OCI-LY3 (cell line): ENCODE results near the gene HIBCH.
"Not testable (repeated sequence)": the region's sequence is repeated elsewhere in the genome, so short reads cannot be mapped to it uniquely, and the experiment has no call there.

ENCODE experiments used
- H2AFZ ChIP-seq: fragments of 200-600, 300-600 bp; shearing (Covaris generic); 2 replicates; pipeline ENCODE4 v1.6.0; 2014; ENCODE audit warnings: antibody characterized with exemption, low read depth, low read length
- H3K27ac ChIP-seq: fragments of 200-600, 300-600 bp; sonication (generic); 2 replicates; pipeline ENCODE4 v1.5.1; 2014; ENCODE audit warnings: mild to moderate bottlenecking, low read length, moderate library complexity, mixed read lengths
- H3K27me3 ChIP-seq: fragments of 200-600, 300-600 bp; sonication (generic); 2 replicates; pipeline ENCODE4 v1.6.1; 2014; ENCODE audit warnings: low read depth, low read length, mixed read lengths
- H3K36me3 ChIP-seq: fragments of 200-600, 300-600 bp; sonication (generic); replicated peaks from 2 replicates; pipeline ENCODE3; 2014; ENCODE audit warnings: low read depth, low read length, mixed read lengths
- H3K4me1 ChIP-seq: fragments of 300-600, 200-600 bp; sonication (generic); 2 replicates; pipeline ENCODE4 v1.6.1; 2014; ENCODE audit warnings: low read length, mixed read lengths
- H3K4me2 ChIP-seq: fragments of 200-600, 300-600 bp; sonication (generic); 2 replicates; pipeline ENCODE4 v1.6.1; 2014; ENCODE audit warnings: low read length, mixed read lengths
- H3K4me3 ChIP-seq: fragments of 300-600, 200-600 bp; sonication (generic); 2 replicates; pipeline ENCODE4 v1.5.1; 2014; ENCODE audit warnings: antibody characterized with exemption, mild to moderate bottlenecking, low read length, moderate library complexity
- H3K79me2 ChIP-seq: fragments of 300-600, 200-600 bp; shearing (Covaris generic); 2 replicates; pipeline ENCODE4 v1.6.1; 2014; ENCODE audit warnings: mild to moderate bottlenecking, low read length, mixed read lengths
- H3K9ac ChIP-seq: fragments of 300-600, 200-600 bp; shearing (Covaris generic); 2 replicates; pipeline ENCODE4 v1.6.0; 2014; ENCODE audit warnings: mild to moderate bottlenecking, low read length, moderate library complexity
- H3K9me3 ChIP-seq: fragments of 200-600, 300-600 bp; shearing (Covaris generic); 2 replicates; pipeline ENCODE4 v1.6.1; 2014; ENCODE audit warnings: low read length, mixed read lengths; ENCODE audit not compliant: insufficient read depth
- H4K20me1 ChIP-seq: fragments of 200-600, 300-600 bp; sonication (generic); 2 replicates; pipeline ENCODE4 v1.6.1; 2016; ENCODE audit warnings: low read length, mixed read lengths; ENCODE audit not compliant: insufficient read depth
- CTCF ChIP-seq: fragments of 200-600, 300-600 bp; sonication (generic); IDR thresholded peaks from 2 replicates; pipeline ENCODE4 v1.5.1; 2014; ENCODE audit warnings: antibody characterized with exemption, low read length, low read depth
- EZH2phosphoT487 ChIP-seq: fragments of 200-600 bp; shearing (Covaris generic); IDR thresholded peaks from 2 replicates; pipeline ENCODE4 v1.6.1; 2018; ENCODE audit warnings: antibody characterized with exemption, mixed run types, low read depth

The HIBCH gene

DNA sequence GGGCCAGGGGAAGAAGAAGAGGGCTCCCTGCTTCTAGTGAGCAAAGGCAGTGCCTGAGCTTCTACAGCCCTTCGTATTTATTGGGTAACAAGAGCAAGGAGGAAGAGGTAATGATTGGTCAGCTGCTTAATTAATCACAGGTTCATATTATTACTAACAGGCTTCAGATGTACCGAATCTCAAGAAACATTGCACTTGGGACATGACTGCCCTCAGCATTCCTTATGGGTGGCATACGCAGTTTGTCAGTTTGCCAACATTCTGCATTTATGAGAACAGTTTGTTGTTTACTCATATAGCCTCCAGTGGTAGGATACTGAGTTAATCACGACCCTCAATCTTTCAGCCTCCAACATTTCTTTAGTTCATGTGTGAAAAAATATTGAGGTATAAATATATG is 84.5 kb downstream of the HIBCH start:
- H3K9ac ChIP-seq = no peak overlapping the region
- no peaks in the 10 kb centered on the region for H3K79me2 ChIP-seq
- no peak overlapping the region for H3K4me2 ChIP-seq
- no peak overlapping the region for H3K27ac ChIP-seq
- no peaks in the 10 kb centered on the region for H3K27me3 ChIP-seq
- H3K4me1 ChIP-seq = no peaks in the 10 kb centered on the region
- no peak overlapping the region for H2AFZ ChIP-seq
- TF ChIP-seq CTCF = no peak
- no peak for TF ChIP-seq EZH2phosphoT487
- no peaks in the 10 kb centered on the region for H3K9me3 ChIP-seq
- H3K36me3 ChIP-seq = no peaks in the 10 kb centered on the region
- no peak overlapping the region for H3K4me3 ChIP-seq
- H4K20me1 ChIP-seq = no peaks in the 10 kb centered on the region

DNA sequence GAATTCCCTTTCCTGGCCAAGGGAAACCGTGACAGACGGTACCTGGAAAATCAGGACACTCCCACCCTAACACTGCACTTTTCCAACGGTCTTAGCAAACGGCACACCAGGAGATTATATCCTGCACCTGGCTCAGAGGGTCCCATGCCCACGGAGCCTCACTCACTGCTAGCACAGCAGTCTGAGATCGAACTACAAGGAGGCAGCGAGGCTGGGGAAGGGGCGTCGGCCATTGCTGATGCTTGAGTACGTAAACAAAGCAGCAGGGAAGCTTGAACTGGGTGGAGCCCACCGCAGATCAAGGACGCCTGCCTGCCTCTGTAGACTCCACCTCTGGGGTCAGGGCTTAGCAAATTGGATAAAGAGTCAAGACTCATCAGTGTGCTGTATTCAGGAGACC is 95.6 kb downstream of the HIBCH start:
- H3K27me3 ChIP-seq, H3K9me3 ChIP-seq, H2AFZ ChIP-seq, H4K20me1 ChIP-seq, H3K27ac ChIP-seq, H3K4me1 ChIP-seq, H3K79me2 ChIP-seq, H3K9ac ChIP-seq, H3K4me2 ChIP-seq, H3K36me3 ChIP-seq, H3K4me3 ChIP-seq: not testable (repeated sequence)

DNA sequence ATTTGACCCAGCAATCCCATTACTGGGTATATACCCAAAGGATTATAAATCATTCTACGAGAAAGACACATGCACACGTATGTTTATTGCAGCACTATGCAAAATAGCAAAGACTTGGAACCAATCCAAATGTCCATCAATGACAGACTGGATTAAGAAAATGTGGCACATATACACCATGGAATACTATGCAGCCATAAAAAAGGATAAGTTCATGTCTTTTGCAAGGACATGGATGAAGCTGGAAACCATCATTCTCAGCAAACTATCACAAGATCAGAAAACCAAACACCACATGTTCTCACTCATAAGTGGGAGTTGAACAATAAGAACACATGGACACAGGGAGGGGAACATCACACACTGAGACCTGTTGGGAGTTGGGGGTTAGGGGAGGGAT is 96.9 kb downstream of the HIBCH start:
- not testable (repeated sequence) for H3K36me3 ChIP-seq, H2AFZ ChIP-seq, H3K27ac ChIP-seq, H3K4me3 ChIP-seq, H4K20me1 ChIP-seq, H3K27me3 ChIP-seq, H3K4me1 ChIP-seq, H3K79me2 ChIP-seq, H3K9ac ChIP-seq, H3K4me2 ChIP-seq, H3K9me3 ChIP-seq

- Histone ChIP-seq H4K20me1 (no peaks in the 10 kb centered on the region), H3K27me3 (no peaks in the 10 kb centered on the region), H3K4me1 (no peaks in the 10 kb centered on the region), H3K36me3 (peaks cover 3% of the 10 kb centered on the region), H3K4me2 (no peak overlapping the region), H2AFZ (no peak overlapping the region), H3K79me2 (no peaks in the 10 kb centered on the region), H3K9ac (no peak overlapping the region), H3K4me3 (no peak overlapping the region), H3K9me3 (no peaks in the 10 kb centered on the region), H3K27ac (no peak overlapping the region)
- no peak for TF ChIP-seq CTCF
Observed at GRCh38 chr2:190221429-190221828, 98.2 kb downstream of the HIBCH start.

GRCh38 chr2:190219186-190219585 is 100.4 kb downstream of the HIBCH start:
- H3K36me3 ChIP-seq = peaks cover 3% of the 10 kb centered on the region
- no peaks in the 10 kb centered on the region for H4K20me1 ChIP-seq
- no peaks in the 10 kb centered on the region for H3K4me1 ChIP-seq
- no peak for TF ChIP-seq EZH2phosphoT487
- no peak for TF ChIP-seq CTCF
- H3K4me3 ChIP-seq = no peak overlapping the region
- H3K4me2 ChIP-seq = no peak overlapping the region
- no peak overlapping the region for H3K27ac ChIP-seq
- no peaks in the 10 kb centered on the region for H3K27me3 ChIP-seq
- no peaks in the 10 kb centered on the region for H3K9me3 ChIP-seq
- no peaks in the 10 kb centered on the region for H3K79me2 ChIP-seq
- H2AFZ ChIP-seq = no peak overlapping the region
- no peak overlapping the region for H3K9ac ChIP-seq
